GM18502 (cell line): ENCODE measurements around the gene ATOH1.
A peak's percentile ranks its signal among the peaks of the same experiment; 100 is the strongest.

Experiments
- ATAC-seq: cut with Tn5 transposase; IDR thresholded peaks from one replicate; pipeline ENCODE4 v1.9.1; 2021; ENCODE audit warnings: mild to moderate bottlenecking; ENCODE audit not compliant: unreplicated experiment, poor library complexity

Gene ATOH1

GRCh38 chr4:93828332-93828994, at the start of gene ATOH1:
Gene ATOH1 (plus strand): TSS chr4:93828753. CDS start chr4:93828927, 174 bp downstream.
- ATAC-seq = no peak

GRCh38 chr4:93779228-93779627, 49.3 kb upstream of the ATOH1 start:
- no peak for ATAC-seq

- ATAC-seq = no peak
Observed at GRCh38 chr4:93780080-93780479, 48.5 kb upstream of the ATOH1 start.

GRCh38 chr4:93781198-93781597, 47.4 kb upstream of the ATOH1 start:
- no peak for ATAC-seq

GRCh38 chr4:93786149-93786548, 42.4 kb upstream of the ATOH1 start:
- no peak for ATAC-seq

- peak; percentile 48 for ATAC-seq
Observed at GRCh38 chr4:93788712-93789111, 39.8 kb upstream of the ATOH1 start.

GRCh38 chr4:93791570-93792195, 36.9 kb upstream of the ATOH1 start:
- peak; percentile 84 for ATAC-seq

- ATAC-seq = no peak
Observed at GRCh38 chr4:93802045-93802444, 26.5 kb upstream of the ATOH1 start.

GRCh38 chr4:93809773-93810172, 18.8 kb upstream of the ATOH1 start:
- ATAC-seq = no peak

- ATAC-seq = no peak
Observed at GRCh38 chr4:93810340-93810992, 18.1 kb upstream of the ATOH1 start.

GRCh38 chr4:93813092-93813491, 15.5 kb upstream of the ATOH1 start:
- no peak for ATAC-seq

GRCh38 chr4:93814141-93814540, 14.4 kb upstream of the ATOH1 start:
- ATAC-seq = no peak

- peak; percentile 45 for ATAC-seq
Observed at GRCh38 chr4:93814722-93815121, 13.8 kb upstream of the ATOH1 start.

- ATAC-seq = no peak
Observed at GRCh38 chr4:93825551-93826216, 2.9 kb upstream of the ATOH1 start.

- no peak for ATAC-seq
Observed at GRCh38 chr4:93827272-93827947, 1.1 kb upstream of the ATOH1 start.

GRCh38 chr4:93828995-93829819, 654 bp downstream of the ATOH1 start:
- no peak for ATAC-seq

- no peak for ATAC-seq
Observed at GRCh38 chr4:93829820-93830687, 1.5 kb downstream of the ATOH1 start.

- ATAC-seq = no peak
Observed at GRCh38 chr4:93831716-93832496, 3.4 kb downstream of the ATOH1 start.
